Mesothelial cell of epicardium (in vitro differentiated cells): ENCODE measurements around the gene UNK. TPM values are rescaled to one million over a fixed set of nuclear protein-coding genes. Genes with fewer than 3 reads are reported as not detected.
"Not testable (repeated sequence)": the region's sequence is repeated elsewhere in the genome, so short reads cannot be mapped to it uniquely, and the experiment has no call there.

Experiments used
- DNase-seq, 2 experiments: peaks; one replicate each; pipeline ENCODE4 v3.0.0; 2021; ENCODE audit warnings: low spot score in 2 of 2; ENCODE audit not compliant: unreplicated experiment in 2 of 2
- H3K27ac Mint-ChIP-seq: 2 replicates; pipeline ENCODE4 v1.8.0; 2021; ENCODE audit warnings: mixed read lengths
- H3K27me3 Mint-ChIP-seq: 2 replicates; pipeline ENCODE4 v1.8.0; 2021; ENCODE audit warnings: low read depth, mixed read lengths
- H3K36me3 Mint-ChIP-seq: 2 replicates; pipeline ENCODE4 v1.8.0; 2021; ENCODE audit warnings: mixed read lengths
- H3K4me1 Mint-ChIP-seq: 2 replicates; pipeline ENCODE4 v1.8.0; 2021; ENCODE audit warnings: mixed read lengths
- H3K4me3 Mint-ChIP-seq: 2 replicates; pipeline ENCODE4 v1.8.0; 2021; ENCODE audit warnings: mild to moderate bottlenecking, moderate library complexity, mixed read lengths
- H3K9me3 Mint-ChIP-seq: 2 replicates; pipeline ENCODE4 v1.8.0; 2021; ENCODE audit warnings: mixed read lengths
- microRNA-seq: library from miRNA; unstranded; fragments of <30 nt; microRNA quantifications from one replicate; pipeline ENCODE4 v1.2.0, GENCODE V29; 2021; ENCODE audit warnings: inconsistent platforms, mixed read lengths
- total RNA-seq: library from RNA; stranded (reverse); gene quantifications from 3 replicates; pipeline ENCODE4 v1.2.1, GENCODE V29; 2021
- TF ChIP-seq, protein P1 (sequence below): fragments of 200-600 bp; sonication (generic); IDR thresholded peaks from one replicate; pipeline ENCODE4 v1.5.0; 2021; ENCODE audit warnings: antibody characterized with exemption; ENCODE audit not compliant: unreplicated experiment

Gene UNK
- total RNA-seq, 1 donor from 2014 or later = 66.4 TPM

DNA sequence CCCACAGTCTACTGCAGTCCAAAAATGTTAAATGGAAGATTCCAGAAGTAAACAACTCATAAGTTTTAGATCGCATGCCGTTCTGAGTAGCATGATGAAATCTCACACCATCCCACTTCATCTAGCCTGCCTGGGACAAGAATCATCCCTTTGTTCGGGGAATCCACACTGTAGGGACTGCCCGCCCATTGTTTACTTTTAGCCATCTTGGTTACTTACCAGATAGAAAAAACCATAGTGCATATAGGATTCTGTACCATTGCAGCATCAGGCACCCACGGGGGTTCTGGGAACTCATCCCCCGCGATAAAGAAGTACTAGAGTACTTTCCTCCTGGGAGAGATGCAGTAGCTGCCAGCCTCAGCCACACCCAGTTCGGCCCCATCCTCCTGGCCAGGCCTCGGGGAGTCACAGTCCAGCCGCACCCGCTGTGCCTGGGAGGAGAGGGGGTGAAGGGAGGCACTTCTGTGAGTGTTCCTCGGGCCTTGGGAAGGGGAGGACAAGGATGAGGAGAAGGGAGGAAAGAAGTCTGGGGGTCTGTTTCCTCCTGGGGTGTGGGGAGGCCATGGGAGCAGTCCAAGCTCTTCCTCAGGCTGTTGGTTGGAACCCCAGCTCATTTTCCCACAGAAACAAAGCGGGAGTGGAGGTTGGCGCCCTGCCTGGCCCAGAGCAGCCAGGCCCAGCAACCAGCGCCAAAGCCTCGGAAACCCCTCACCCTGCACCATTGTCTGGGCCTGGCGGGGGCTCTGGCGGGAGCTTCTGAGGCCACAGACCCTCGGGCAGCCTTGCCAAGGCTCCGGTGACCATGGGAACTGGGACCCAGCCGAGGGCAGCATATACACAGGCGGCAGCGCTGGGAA, 84.9 kb downstream of the UNK start:
- Mint-ChIP-seq H3K4me3 (no peak overlapping the region), H3K9me3 (no peaks in the 10 kb centered on the region), H3K27ac (no peak overlapping the region), H3K36me3 (no peaks in the 10 kb centered on the region), H3K27me3 (peaks cover 2% of the 10 kb centered on the region), H3K4me1 (peaks cover 2% of the 10 kb centered on the region)
- TF ChIP-seq, protein P1, sequence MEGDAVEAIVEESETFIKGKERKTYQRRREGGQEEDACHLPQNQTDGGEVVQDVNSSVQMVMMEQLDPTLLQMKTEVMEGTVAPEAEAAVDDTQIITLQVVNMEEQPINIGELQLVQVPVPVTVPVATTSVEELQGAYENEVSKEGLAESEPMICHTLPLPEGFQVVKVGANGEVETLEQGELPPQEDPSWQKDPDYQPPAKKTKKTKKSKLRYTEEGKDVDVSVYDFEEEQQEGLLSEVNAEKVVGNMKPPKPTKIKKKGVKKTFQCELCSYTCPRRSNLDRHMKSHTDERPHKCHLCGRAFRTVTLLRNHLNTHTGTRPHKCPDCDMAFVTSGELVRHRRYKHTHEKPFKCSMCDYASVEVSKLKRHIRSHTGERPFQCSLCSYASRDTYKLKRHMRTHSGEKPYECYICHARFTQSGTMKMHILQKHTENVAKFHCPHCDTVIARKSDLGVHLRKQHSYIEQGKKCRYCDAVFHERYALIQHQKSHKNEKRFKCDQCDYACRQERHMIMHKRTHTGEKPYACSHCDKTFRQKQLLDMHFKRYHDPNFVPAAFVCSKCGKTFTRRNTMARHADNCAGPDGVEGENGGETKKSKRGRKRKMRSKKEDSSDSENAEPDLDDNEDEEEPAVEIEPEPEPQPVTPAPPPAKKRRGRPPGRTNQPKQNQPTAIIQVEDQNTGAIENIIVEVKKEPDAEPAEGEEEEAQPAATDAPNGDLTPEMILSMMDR = no peak
- no peak for DNase-seq

GRCh38 chr17:75870228-75870627, 85.6 kb downstream of the UNK start:
- not testable (repeated sequence) for DNase-seq, H3K4me3 Mint-ChIP-seq, H3K27me3 Mint-ChIP-seq, H3K36me3 Mint-ChIP-seq, H3K27ac Mint-ChIP-seq, H3K4me1 Mint-ChIP-seq, H3K9me3 Mint-ChIP-seq

DNA sequence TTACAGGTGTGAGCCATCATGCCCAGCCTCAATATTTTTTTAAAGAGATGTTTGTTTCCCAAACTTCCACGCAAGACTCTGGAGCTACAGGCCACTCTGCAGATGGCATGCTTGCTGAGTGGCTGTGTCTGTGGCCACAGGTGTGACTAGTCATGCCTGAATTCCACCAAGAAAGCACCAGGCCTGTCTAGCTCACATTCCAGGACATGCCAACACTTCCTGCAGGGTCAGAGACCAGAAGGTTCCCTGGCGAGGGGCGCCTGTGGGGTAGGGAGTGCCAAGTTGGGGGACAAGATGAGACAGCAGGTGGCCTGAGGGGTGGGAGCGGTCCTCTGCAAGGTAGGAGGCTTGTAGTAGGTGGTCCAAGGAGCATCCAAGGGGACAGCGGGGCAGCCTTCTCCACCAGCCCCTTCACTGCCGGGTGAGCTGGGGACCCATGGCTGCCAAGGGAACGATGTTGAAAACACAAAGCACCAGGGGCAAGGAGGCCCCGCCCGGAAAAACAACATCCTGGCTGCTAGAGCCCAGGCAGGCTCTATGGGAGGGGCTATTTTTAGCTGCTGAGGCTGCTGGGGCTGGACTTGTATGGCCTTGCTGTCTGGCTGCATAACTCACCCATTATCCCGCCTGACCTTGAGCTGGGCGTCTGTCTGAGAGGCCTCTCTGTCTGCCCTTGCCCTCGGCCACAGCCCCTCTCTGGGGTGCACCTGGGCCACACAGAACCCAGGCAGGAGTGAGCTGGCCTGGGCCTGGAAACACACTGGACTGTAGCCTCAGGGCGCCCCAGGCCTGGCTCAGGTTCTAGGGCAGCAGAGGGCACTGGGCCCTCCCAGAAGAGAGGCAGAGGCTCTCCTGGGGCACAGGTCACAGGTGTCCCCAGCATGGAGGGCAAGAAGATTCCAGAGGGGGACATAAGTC, 88.1 kb downstream of the UNK start:
- TF ChIP-seq, protein P1 = no peak
- H3K9me3 Mint-ChIP-seq = no peaks in the 10 kb centered on the region
- H3K27ac Mint-ChIP-seq = no peak overlapping the region
- H3K36me3 Mint-ChIP-seq = no peaks in the 10 kb centered on the region
- no peak for DNase-seq
- H3K4me3 Mint-ChIP-seq = no peak overlapping the region
- peaks cover 30% of the 10 kb centered on the region for H3K27me3 Mint-ChIP-seq
- peaks cover 11% of the 10 kb centered on the region for H3K4me1 Mint-ChIP-seq

- Mint-ChIP-seq H3K27ac (no peak overlapping the region), H3K4me1 (peaks cover 15% of the 10 kb centered on the region), H3K4me3 (no peak overlapping the region), H3K36me3 (no peaks in the 10 kb centered on the region), H3K9me3 (no peaks in the 10 kb centered on the region), H3K27me3 (peaks cover 34% of the 10 kb centered on the region)
- TF ChIP-seq, protein P1 = no peak
- no peak for DNase-seq
Observed at GRCh38 chr17:75873587-75874322, 89.1 kb downstream of the UNK start.

DNA sequence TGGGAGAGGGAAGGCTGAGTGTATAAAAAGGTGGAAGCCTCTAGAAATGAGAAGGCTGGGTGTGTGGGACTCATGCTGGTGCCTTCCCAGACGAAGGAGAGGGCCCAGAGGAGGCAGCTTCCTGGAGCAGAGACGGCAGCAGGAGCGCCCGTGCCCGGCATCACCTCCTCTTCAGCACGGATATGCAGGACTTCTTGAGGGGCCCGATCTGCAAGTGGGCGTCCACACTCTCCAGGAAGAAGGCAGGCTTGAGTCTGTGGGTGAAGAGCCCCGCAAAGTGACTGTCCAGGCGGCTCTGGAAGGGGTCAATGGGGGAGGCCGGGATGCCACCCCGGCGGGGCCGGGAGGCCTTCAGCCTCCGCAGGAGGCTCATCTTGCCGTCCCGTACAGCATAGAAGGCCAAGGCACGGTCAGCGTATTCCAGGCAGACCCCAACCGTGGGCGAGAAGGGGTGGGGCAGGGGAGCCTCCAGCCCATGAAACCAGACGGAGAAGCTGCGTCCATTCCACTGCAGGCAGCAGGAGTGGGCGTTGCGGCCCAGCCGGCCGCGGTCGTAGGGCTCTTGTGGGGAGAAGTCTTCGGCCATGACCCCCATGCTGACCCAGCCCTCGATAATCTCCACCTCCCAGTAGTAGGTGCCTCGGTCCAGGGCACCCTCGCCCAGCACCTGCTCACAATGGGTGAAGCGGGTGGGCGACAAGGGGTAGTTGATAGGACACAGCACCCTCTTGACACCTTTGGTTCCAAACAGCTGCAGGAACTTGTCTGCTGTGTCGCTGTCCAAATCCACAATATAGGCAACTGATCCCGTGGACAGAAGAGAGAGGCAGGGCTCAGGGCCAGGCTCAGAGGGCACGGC, 89.9 kb downstream of the UNK start:
- Mint-ChIP-seq H3K4me3 (no peak overlapping the region), H3K27ac (no peak overlapping the region), H3K36me3 (no peaks in the 10 kb centered on the region), H3K27me3 (peaks cover 41% of the 10 kb centered on the region), H3K4me1 (peaks cover 16% of the 10 kb centered on the region), H3K9me3 (no peaks in the 10 kb centered on the region)
- no peak for DNase-seq
- TF ChIP-seq, protein P1 = no peak

Small RNA genes lying within 50 kb of the gene (microRNA-seq; reads per million reads assigned to microRNA genes)
- not detected for gene MIR4738

Other genes with a start within 250 kb of the UNK start
- 257 to 281 TPM (median 277 TPM) in 3 replicates for gene MYO15B, start 197.0 kb upstream of the UNK start, total RNA-seq
- gene SMIM5, start 151.4 kb upstream of the UNK start, total RNA-seq = 0.95 to 1.7 TPM (median 1.5 TPM) in 3 replicates
- gene RECQL5, start 117.7 kb upstream of the UNK start, total RNA-seq = 56.9 to 63.3 TPM (median 62.6 TPM) in 3 replicates
- gene SAP30BP, start 117.5 kb upstream of the UNK start, total RNA-seq = 96.0 to 109 TPM (median 106 TPM) in 3 replicates
- gene ITGB4, start 63.3 kb upstream of the UNK start, total RNA-seq = 112 to 117 TPM (median 116 TPM) in 3 replicates
- gene GALK1, start 19.6 kb upstream of the UNK start, total RNA-seq = 28.0 to 32.1 TPM (median 30.4 TPM) in 3 replicates
- gene UNC13D, start 59.6 kb downstream of the UNK start, total RNA-seq = 6.0 to 7.7 TPM (median 6.8 TPM) in 3 replicates
- 42.3 to 46.0 TPM (median 45.8 TPM) in 3 replicates for gene WBP2, start 70.5 kb downstream of the UNK start, total RNA-seq
- 2.8 to 3.1 TPM (median 2.9 TPM) in 3 replicates for gene TRIM47, start 93.8 kb downstream of the UNK start, total RNA-seq
- gene TRIM65, start 112.1 kb downstream of the UNK start, total RNA-seq = 21.2 to 21.9 TPM (median 21.4 TPM) in 3 replicates
- gene MRPL38, start 120.1 kb downstream of the UNK start, total RNA-seq = 77.8 to 91.1 TPM (median 82.2 TPM) in 3 replicates
- 22.4 to 24.6 TPM (median 23.4 TPM) in 3 replicates for gene FBF1, start 156.2 kb downstream of the UNK start, total RNA-seq
- gene ACOX1, start 194.4 kb downstream of the UNK start, total RNA-seq = 52.2 to 57.5 TPM (median 54.3 TPM) in 3 replicates
- 35.5 to 39.4 TPM (median 37.5 TPM) in 3 replicates for gene TEN1, start 194.4 kb downstream of the UNK start, total RNA-seq
- gene CDK3, start 216.0 kb downstream of the UNK start, total RNA-seq = 34.7 to 36.5 TPM (median 34.9 TPM) in 3 replicates
- 0.16 to 0.47 TPM (median 0.25 TPM) in 3 replicates for gene EVPL, start 242.5 kb downstream of the UNK start, total RNA-seq